A673 (cell line): Measurements from ENCODE around the gene CDC23.

Source experiments
- EZH2 ChIP-seq: fragments of 200-600 bp; sonication (generic); IDR thresholded peaks from 2 replicates; pipeline ENCODE4 v1.6.1; 2017; ENCODE audit warnings: borderline replicate concordance, low read depth, mild to moderate bottlenecking, mixed read lengths, antibody characterized with exemption, low read length; ENCODE audit not compliant: poor library complexity, severe bottlenecking
- TF ChIP-seq, protein P1 (sequence below): fragments of 300-800, 200-600 bp; sonication (generic); conservative IDR thresholded peaks from 2 replicates; pipeline ENCODE4 v1.5.1; 2017; ENCODE audit warnings: low read depth, mild to moderate bottlenecking, antibody characterized with exemption, low read length, moderate library complexity, mixed read lengths

DNA sequence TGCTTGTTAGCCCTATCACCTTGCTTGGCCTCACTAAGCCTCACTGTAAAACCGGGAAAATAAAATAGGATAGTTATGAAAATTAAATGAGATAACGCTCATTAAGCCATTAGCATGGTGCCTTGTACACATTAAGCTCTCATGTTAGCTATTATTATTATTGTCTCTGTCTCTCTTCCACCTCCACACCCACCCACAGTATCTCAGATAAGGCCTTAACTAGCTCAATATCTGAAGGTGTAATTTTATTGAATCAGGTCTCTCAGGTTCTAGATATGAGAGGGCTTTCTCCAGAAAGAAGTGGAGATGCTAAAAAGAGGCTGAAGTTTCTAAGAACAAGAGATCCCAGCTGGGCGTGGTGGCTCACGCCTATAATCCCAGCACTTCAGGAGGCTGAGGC is 33.7 kb upstream of the CDC23 start:
- TF ChIP-seq, protein P1, sequence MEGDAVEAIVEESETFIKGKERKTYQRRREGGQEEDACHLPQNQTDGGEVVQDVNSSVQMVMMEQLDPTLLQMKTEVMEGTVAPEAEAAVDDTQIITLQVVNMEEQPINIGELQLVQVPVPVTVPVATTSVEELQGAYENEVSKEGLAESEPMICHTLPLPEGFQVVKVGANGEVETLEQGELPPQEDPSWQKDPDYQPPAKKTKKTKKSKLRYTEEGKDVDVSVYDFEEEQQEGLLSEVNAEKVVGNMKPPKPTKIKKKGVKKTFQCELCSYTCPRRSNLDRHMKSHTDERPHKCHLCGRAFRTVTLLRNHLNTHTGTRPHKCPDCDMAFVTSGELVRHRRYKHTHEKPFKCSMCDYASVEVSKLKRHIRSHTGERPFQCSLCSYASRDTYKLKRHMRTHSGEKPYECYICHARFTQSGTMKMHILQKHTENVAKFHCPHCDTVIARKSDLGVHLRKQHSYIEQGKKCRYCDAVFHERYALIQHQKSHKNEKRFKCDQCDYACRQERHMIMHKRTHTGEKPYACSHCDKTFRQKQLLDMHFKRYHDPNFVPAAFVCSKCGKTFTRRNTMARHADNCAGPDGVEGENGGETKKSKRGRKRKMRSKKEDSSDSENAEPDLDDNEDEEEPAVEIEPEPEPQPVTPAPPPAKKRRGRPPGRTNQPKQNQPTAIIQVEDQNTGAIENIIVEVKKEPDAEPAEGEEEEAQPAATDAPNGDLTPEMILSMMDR, result no peak
- TF ChIP-seq EZH2, result no peak
